Naive thymus-derived CD4-positive, alpha-beta T cell (primary cell): ENCODE data around the gene ZNF230. TPM values are rescaled to one million over a fixed set of nuclear protein-coding genes. Genes with fewer than 3 reads are reported as not detected.

Experiments
- ATAC-seq: fragments of 150-1000 bp; cut with Tn5 transposase; 2 replicates; pipeline ENCODE4 v1.10.0; 2021; ENCODE audit warnings: mild to moderate bottlenecking, moderate library complexity
- CTCF ChIA-PET: fragments of 350-600 bp; sonication (Branson Sonifier 250); formaldehyde crosslinking; loops from one replicate; lab custom pipeline; 2021; ENCODE audit warnings: antibody characterized with exemption; lab: Charles Lee
- POLR2A ChIA-PET: fragments of 350-600 bp; sonication (Branson Sonifier 250); formaldehyde crosslinking; loops from one replicate; lab custom pipeline; 2021; ENCODE audit warnings: antibody characterized with exemption, inconsistent platforms; lab: Charles Lee
- DNase-seq, 9 donors: peaks; one replicate each; pipeline versions ENCODE4 v3.0.0 to v3.0.0-alpha.2; 2020 to 2022; ENCODE audit warnings: mixed read lengths in 1 of 9
- H3K27ac ChIP-seq: one replicate; pipeline ENCODE4 v1.7.0; 2013; ENCODE audit warnings: mild to moderate bottlenecking, low read depth, low read length, moderate library complexity
- H3K27me3 ChIP-seq, 2 donors: one replicate each; pipeline ENCODE4 v1.7.0; 2013; ENCODE audit warnings: low read length in 2 of 2, mild to moderate bottlenecking in 2 of 2, moderate library complexity in 2 of 2; ENCODE audit not compliant: control insufficient read depth in 2 of 2, insufficient read depth in 2 of 2
- H3K36me3 ChIP-seq, 3 experiments: 1 replicate in 2 of 3; 2 replicates in 1 of 3; pipeline ENCODE4 v1.7.0; 2013; ENCODE audit warnings: low read length in 3 of 3, mild to moderate bottlenecking in 3 of 3, moderate library complexity in 1 of 3; ENCODE audit not compliant: insufficient read depth in 3 of 3, control insufficient read depth in 2 of 3
- H3K4me1 ChIP-seq, 2 donors: one replicate each; pipeline ENCODE4 v1.7.0; 2013; ENCODE audit warnings: low read length in 2 of 2, mild to moderate bottlenecking in 2 of 2, moderate library complexity in 1 of 2; ENCODE audit not compliant: control insufficient read depth in 2 of 2, insufficient read depth in 2 of 2
- H3K4me3 ChIP-seq: 2 replicates; pipeline ENCODE4 v1.7.0; 2013; ENCODE audit warnings: mild to moderate bottlenecking, low read length
- H3K9me3 ChIP-seq, 3 experiments: 1 replicate in 2 of 3; 2 replicates in 1 of 3; pipeline ENCODE4 v1.7.0; 2013; ENCODE audit warnings: low read length in 3 of 3; ENCODE audit not compliant: control insufficient read depth in 2 of 3
- H3K27ac Mint-ChIP-seq, 9 donors: one replicate each; pipeline ENCODE4 v1.8.0; 2020 to 2022; ENCODE audit warnings: mixed read lengths in 9 of 9, mild to moderate bottlenecking in 8 of 9, moderate library complexity in 5 of 9, inconsistent platforms in 2 of 9
- H3K27me3 Mint-ChIP-seq, 5 donors: one replicate each; pipeline ENCODE4 v1.8.0; 2021 to 2022; ENCODE audit warnings: mixed read lengths in 5 of 5, mild to moderate bottlenecking in 1 of 5
- H3K36me3 Mint-ChIP-seq, 5 donors: one replicate each; pipeline ENCODE4 v1.8.0; 2020 to 2022; ENCODE audit warnings: mixed read lengths in 5 of 5, mild to moderate bottlenecking in 3 of 5, inconsistent platforms in 1 of 5
- H3K4me1 Mint-ChIP-seq, 7 donors: one replicate each; pipeline ENCODE4 v1.8.0; 2020 to 2022; ENCODE audit warnings: mixed read lengths in 7 of 7, mild to moderate bottlenecking in 3 of 7, inconsistent platforms in 1 of 7
- H3K4me3 Mint-ChIP-seq, 10 donors: one replicate each; pipeline ENCODE4 v1.8.0; 2020 to 2022; ENCODE audit warnings: mild to moderate bottlenecking in 10 of 10, mixed read lengths in 10 of 10, moderate library complexity in 6 of 10, inconsistent platforms in 2 of 10
- H3K9me3 Mint-ChIP-seq, 11 donors: one replicate each; pipeline ENCODE4 v1.8.0; 2020 to 2022; ENCODE audit warnings: mixed read lengths in 11 of 11, mild to moderate bottlenecking in 4 of 11, inconsistent platforms in 1 of 11, moderate library complexity in 1 of 11
- intact Hi-C, 2 donors: fragments of 100-400 bp; cut with micrococcal nuclease; formaldehyde crosslinking; loops; one replicate each; pipeline ENCODE4 v1.15.1; 2023
- polyA plus RNA-seq, 2 donors: library from polyadenylated mRNA; unstranded; fragments of 300-500 nt; fragmentation: Illumina TruSeq; gene quantifications; one replicate each; pipeline ENCODE4 v1.2.3, GENCODE V29; 2021
- total RNA-seq, 6 experiments: library from RNA in 5 of 6; stranded (reverse) in 5 of 6; gene quantifications; 1 replicate in 5 of 6; 2 replicates in 1 of 6; pipeline ENCODE4 v1.2.3 and lab custom pipeline; 2021 to 2026

The ZNF230 gene
- total and polyA plus RNA-seq, 7 experiments from 2014 or later, result 2.4 to 18.1 (median 6.3) TPM

- peak overlapping the region; percentile 88 for H3K4me3 ChIP-seq
- intact Hi-C loops, result loop anchor here in 1 of 2 donors (2.0 kb wide), 1 partner anchor 69 kb away; the partner anchor contains the start of gene ZNF284
- peak; percentile 28 for ATAC-seq
- peaks cover 31 to 43% (median 33%) of the 10 kb centered on the region in 5 donors for H3K36me3 Mint-ChIP-seq
- ChIA-PET CTCF (no interaction called here), POLR2A (interaction anchor here (1.8 kb wide), 1 partner anchor 20 kb away, joined by 7 read pairs; no protein-coding TSS in a partner anchor)
- H3K27ac ChIP-seq, result peak overlapping the region; percentile 80
- H3K9me3 Mint-ChIP-seq, result peaks cover 15 to 54% (median 40%) of the 10 kb centered on the region in 11 donors
- H3K27ac Mint-ChIP-seq, result peak overlapping the region; percentile 87 to 98 (median 95)
- peak overlapping the region; percentile 96 to 100 (median 99) for H3K4me3 Mint-ChIP-seq
- peaks cover under 1 to 32% (median 13%) of the 10 kb centered on the region in 3 experiments for H3K36me3 ChIP-seq
- peak in 3 of 9 donors; percentile 14 to 27 (median 17) for DNase-seq
- peaks cover 4 to 30% (median 8%) of the 10 kb centered on the region in 3 experiments for H3K9me3 ChIP-seq
- peaks cover 15 to 32% (median 20%) of the 10 kb centered on the region in 7 donors for H3K4me1 Mint-ChIP-seq
- peaks cover 0 to 8% of the 10 kb centered on the region in 2 donors for H3K4me1 ChIP-seq
- peaks cover 0 to 2% (median 0%) of the 10 kb centered on the region in 5 donors for H3K27me3 Mint-ChIP-seq
- no peaks in the 10 kb centered on the region for H3K27me3 ChIP-seq
Measured at GRCh38 chr19:44003461-44004009, 778 bp downstream of the ZNF230 start.

- POLR2A ChIA-PET, result no interaction called here
- Mint-ChIP-seq H3K4me1 (peaks cover 15 to 32% (median 20%) of the 10 kb centered on the region in 7 donors), H3K9me3 (peaks cover 25 to 71% (median 54%) of the 10 kb centered on the region in 11 donors), H3K4me3 (no peak overlapping the region), H3K27ac (no peak overlapping the region), H3K27me3 (peaks cover 0 to 2% (median 0%) of the 10 kb centered on the region in 5 donors), H3K36me3 (peaks cover 47 to 62% (median 56%) of the 10 kb centered on the region in 5 donors)
- ATAC-seq, result no peak
- intact Hi-C loops, result no loop called here
- H3K27ac ChIP-seq, result no peak overlapping the region
- H3K4me3 ChIP-seq, result no peak overlapping the region
- H3K9me3 ChIP-seq, result peaks cover 8 to 48% (median 18%) of the 10 kb centered on the region in 3 experiments
- peaks cover 24 to 57% (median 34%) of the 10 kb centered on the region in 3 experiments for H3K36me3 ChIP-seq
- no peak for DNase-seq
- peaks cover 0 to 8% of the 10 kb centered on the region in 2 donors for H3K4me1 ChIP-seq
- CTCF ChIA-PET, result no interaction called here
- H3K27me3 ChIP-seq, result no peaks in the 10 kb centered on the region
Measured at GRCh38 chr19:44005973-44006372, 3.2 kb downstream of the ZNF230 start.

- intact Hi-C loops, result no loop called here
- Mint-ChIP-seq H3K27me3 (no peaks in the 10 kb centered on the region), H3K27ac (no peak overlapping the region), H3K9me3 (peaks cover 32 to 85% (median 60%) of the 10 kb centered on the region in 11 donors), H3K4me3 (peak overlapping the region in 1 of 10 donors; percentile 42), H3K4me1 (peaks cover 9 to 25% (median 13%) of the 10 kb centered on the region in 7 donors), H3K36me3 (peaks cover 55 to 70% (median 66%) of the 10 kb centered on the region in 5 donors)
- POLR2A ChIA-PET, result no interaction called here
- H3K27me3 ChIP-seq, result no peaks in the 10 kb centered on the region
- no peak overlapping the region for H3K4me3 ChIP-seq
- no peak for ATAC-seq
- no peak overlapping the region for H3K27ac ChIP-seq
- peaks cover 0 to 8% of the 10 kb centered on the region in 2 donors for H3K4me1 ChIP-seq
- H3K9me3 ChIP-seq, result peaks cover 8 to 63% (median 28%) of the 10 kb centered on the region in 3 experiments
- CTCF ChIA-PET, result no interaction called here
- H3K36me3 ChIP-seq, result peaks cover 30 to 69% (median 36%) of the 10 kb centered on the region in 3 experiments
- DNase-seq, result no peak
Measured at GRCh38 chr19:44007473-44007872, 4.7 kb downstream of the ZNF230 start.

GRCh38 chr19:44010468-44010867 is 7.7 kb downstream of the ZNF230 start:
- H3K4me1 Mint-ChIP-seq, result peaks cover 0 to 10% (median 4%) of the 10 kb centered on the region in 7 donors
- DNase-seq (no peak), ATAC-seq (no peak)
- Histone ChIP-seq H3K9me3 (peaks cover 8 to 87% (median 28%) of the 10 kb centered on the region in 3 experiments), H3K27ac (no peak overlapping the region), H3K27me3 (no peaks in the 10 kb centered on the region), H3K4me3 (no peak overlapping the region), H3K36me3 (peaks cover 30 to 61% (median 36%) of the 10 kb centered on the region in 3 experiments), H3K4me1 (no peaks in the 10 kb centered on the region)
- CTCF ChIA-PET, result no interaction called here
- peaks cover 58 to 83% (median 75%) of the 10 kb centered on the region in 5 donors for H3K36me3 Mint-ChIP-seq
- POLR2A ChIA-PET, result no interaction called here
- peaks cover 39 to 98% (median 76%) of the 10 kb centered on the region in 11 donors for H3K9me3 Mint-ChIP-seq
- no peaks in the 10 kb centered on the region for H3K27me3 Mint-ChIP-seq
- H3K4me3 Mint-ChIP-seq, result no peak overlapping the region
- no peak overlapping the region for H3K27ac Mint-ChIP-seq
- intact Hi-C loops, result no loop called here

DNA sequence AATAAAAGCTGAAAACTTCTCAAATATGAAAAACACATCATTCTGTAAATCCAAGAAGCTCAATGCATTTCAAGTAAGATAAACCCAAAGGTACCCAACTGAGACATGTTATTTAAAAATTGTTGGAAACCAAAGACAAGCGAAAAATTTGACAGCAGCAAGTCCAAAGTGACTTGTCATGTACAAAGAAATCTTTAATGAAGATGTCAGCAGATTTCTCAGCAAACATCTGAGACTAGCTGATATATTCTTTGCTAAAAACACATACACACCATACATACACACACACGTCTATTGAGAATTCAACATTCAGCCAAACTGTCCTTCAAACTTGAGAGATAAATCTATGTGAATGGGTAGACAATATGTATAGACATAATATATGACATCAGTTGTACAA is 16.7 kb downstream of the ZNF230 start:
- DNase-seq, result no peak
- ChIA-PET CTCF (no interaction called here), POLR2A (no interaction called here)
- no peaks in the 10 kb centered on the region for H3K27me3 ChIP-seq
- intact Hi-C loops, result no loop called here
- H3K27ac ChIP-seq, result no peak overlapping the region
- H3K4me3 Mint-ChIP-seq, result no peak overlapping the region
- H3K36me3 Mint-ChIP-seq, result peaks cover 0 to 21% (median 11%) of the 10 kb centered on the region in 5 donors
- peaks cover 0 to 7% (median 0%) of the 10 kb centered on the region in 3 experiments for H3K9me3 ChIP-seq
- no peak overlapping the region for H3K4me3 ChIP-seq
- H3K27ac Mint-ChIP-seq, result no peak overlapping the region
- no peaks in the 10 kb centered on the region for H3K4me1 ChIP-seq
- peaks cover 21 to 80% (median 53%) of the 10 kb centered on the region in 11 donors for H3K9me3 Mint-ChIP-seq
- no peak for ATAC-seq
- peaks cover 0 to 34% (median 17%) of the 10 kb centered on the region in 5 donors for H3K27me3 Mint-ChIP-seq
- H3K4me1 Mint-ChIP-seq, result peaks cover 0 to 1% (median 1%) of the 10 kb centered on the region in 7 donors
- no peaks in the 10 kb centered on the region for H3K36me3 ChIP-seq

- peaks cover 0 to 4% (median 0%) of the 10 kb centered on the region in 3 experiments for H3K36me3 ChIP-seq
- DNase-seq (no peak), ATAC-seq (no peak)
- no peaks in the 10 kb centered on the region for H3K9me3 ChIP-seq
- POLR2A ChIA-PET, result no interaction called here
- H3K27ac ChIP-seq, result no peak overlapping the region
- Mint-ChIP-seq H3K4me1 (peaks cover 12 to 19% (median 17%) of the 10 kb centered on the region in 7 donors), H3K36me3 (peaks cover 4 to 25% (median 22%) of the 10 kb centered on the region in 5 donors), H3K9me3 (peaks cover 15 to 77% (median 48%) of the 10 kb centered on the region in 11 donors), H3K27me3 (peaks cover 0 to 34% (median 17%) of the 10 kb centered on the region in 5 donors), H3K4me3 (no peak overlapping the region), H3K27ac (no peak overlapping the region)
- no peak overlapping the region for H3K4me3 ChIP-seq
- no peaks in the 10 kb centered on the region for H3K27me3 ChIP-seq
- CTCF ChIA-PET, result no interaction called here
- intact Hi-C loops, result no loop called here
- H3K4me1 ChIP-seq, result peaks cover 5 to 9% of the 10 kb centered on the region in 2 donors
Measured at GRCh38 chr19:44021221-44021620, 18.5 kb downstream of the ZNF230 start.
